ENCODE measurements around the gene IER5. TPM values are rescaled to one million over a fixed set of nuclear protein-coding genes. Genes with fewer than 3 reads are reported as not detected.
A peak's percentile ranks its signal among the peaks of the same experiment; 100 is the strongest.

Gene IER5
- total and polyA plus RNA-seq, 2 of the 13 experiments (the other 11 are each of a cell fraction or from before 2014, with no cell fraction given): 2.5 to 3.5 TPM

- TF ChIP-seq HINFP (CRISPR knock-in tag; IDR thresholded peaks at IDR 0.05; ENCODE audit: low read depth): no peak
- no peak for TF ChIP-seq ZNF660 (CRISPR knock-in tag; IDR thresholded peaks at IDR 0.05; ENCODE audit: borderline replicate concordance, low read depth)
- no peak for TF ChIP-seq HOXA3 (CRISPR knock-in tag; IDR thresholded peaks at IDR 0.05)
- TF ChIP-seq MAZ (IDR thresholded peaks at IDR 0.05; ENCODE audit: borderline replicate concordance, low read depth, low read length): no peak
- TF ChIP-seq MAZ (CRISPR knock-in tag; IDR thresholded peaks at IDR 0.05; ENCODE audit: low read depth): no peak
- TF ChIP-seq SOX5 (CRISPR knock-in tag; IDR thresholded peaks at IDR 0.05; ENCODE audit: borderline replicate concordance): no peak
- TF ChIP-seq PHF21A (CRISPR knock-in tag; IDR thresholded peaks at IDR 0.05): no peak
- TF ChIP-seq SP5 (CRISPR knock-in tag; IDR thresholded peaks at IDR 0.05; ENCODE audit: borderline replicate concordance, low read depth): no peak
- no peak for TF ChIP-seq ELF4 (CRISPR knock-in tag; IDR thresholded peaks at IDR 0.05; ENCODE audit: borderline replicate concordance)
- no peak for TF ChIP-seq ZSCAN12 (CRISPR knock-in tag; IDR thresholded peaks at IDR 0.05)
- no peak for TF ChIP-seq ZNF678 (CRISPR knock-in tag; IDR thresholded peaks at IDR 0.05)
- no peak for TF ChIP-seq CHD2 (IDR thresholded peaks at IDR 0.05; ENCODE audit: low read depth, low read length)
- TF ChIP-seq SRSF1 (optimal IDR thresholded peaks at IDR 0.05; ENCODE audit: low read depth, low read length): no peak
- no peak for TF ChIP-seq ZNF143 (CRISPR knock-in tag; IDR thresholded peaks at IDR 0.05)
- peak; percentile 36; the same call in 1 of the 2 replicates for TF ChIP-seq ZFX (CRISPR knock-in tag; IDR thresholded peaks at IDR 0.05; ENCODE audit: low read depth)
- 0 out of 2 replicates have a peak, but pooled peaks have one; percentile 66 for TF ChIP-seq ZNF703 (CRISPR knock-in tag; IDR thresholded peaks at IDR 0.05; ENCODE audit: borderline replicate concordance)
- peak; percentile 52 for TF ChIP-seq AGO2 (optimal IDR thresholded peaks at IDR 0.05; ENCODE audit: low read depth, low read length)
- TF ChIP-seq TOPORS (CRISPR knock-in tag; IDR thresholded peaks at IDR 0.05): no peak
- TF ChIP-seq SIX4 (CRISPR knock-in tag; IDR thresholded peaks at IDR 0.05): 0 out of 2 replicates have a peak, but pooled peaks have one; percentile 31
- TF ChIP-seq POLR2AphosphoS2 (IDR thresholded peaks at IDR 0.05; ENCODE audit: low read depth, low read length): no peak
- TF ChIP-seq HIVEP1 (CRISPR knock-in tag; IDR thresholded peaks at IDR 0.05): peak; percentile 82
- no peak for TF ChIP-seq ZNF557 (CRISPR knock-in tag; IDR thresholded peaks at IDR 0.05)
- TF ChIP-seq CSRNP1 (CRISPR knock-in tag; IDR thresholded peaks at IDR 0.05): 0 out of 2 replicates have a peak, but pooled peaks have one; percentile 30
- TF ChIP-seq ETV6 (CRISPR knock-in tag; conservative IDR thresholded peaks at IDR 0.05): 0 out of 2 replicates have a peak, but pooled peaks have one; percentile 45
- no peak for TF ChIP-seq CENPT (CRISPR knock-in tag; IDR thresholded peaks at IDR 0.05; ENCODE audit: low read depth)
- no peak for TF ChIP-seq ATF3 (CRISPR knock-in tag; IDR thresholded peaks at IDR 0.05)
- TF ChIP-seq MIER3 (CRISPR knock-in tag; IDR thresholded peaks at IDR 0.05; ENCODE audit: borderline replicate concordance): no peak
- TF ChIP-seq HBP1 (CRISPR knock-in tag; IDR thresholded peaks at IDR 0.05; ENCODE audit: low read depth): no peak
Measured at GRCh38 chr1:181104790-181105133, 16.3 kb downstream of the IER5 start (continued).
